HG03521 (cell line): ENCODE data around the gene CPT1C.

ENCODE experiments used
- ATAC-seq: cut with Tn5 transposase; IDR thresholded peaks from one replicate; pipeline ENCODE4 v1.9.1; 2021; ENCODE audit warnings: mild to moderate bottlenecking, moderate library complexity; ENCODE audit not compliant: unreplicated experiment

CPT1C gene

GRCh38 chr19:49680421-49681351, 10.2 kb upstream of the CPT1C start:
- ATAC-seq: no peak

DNA sequence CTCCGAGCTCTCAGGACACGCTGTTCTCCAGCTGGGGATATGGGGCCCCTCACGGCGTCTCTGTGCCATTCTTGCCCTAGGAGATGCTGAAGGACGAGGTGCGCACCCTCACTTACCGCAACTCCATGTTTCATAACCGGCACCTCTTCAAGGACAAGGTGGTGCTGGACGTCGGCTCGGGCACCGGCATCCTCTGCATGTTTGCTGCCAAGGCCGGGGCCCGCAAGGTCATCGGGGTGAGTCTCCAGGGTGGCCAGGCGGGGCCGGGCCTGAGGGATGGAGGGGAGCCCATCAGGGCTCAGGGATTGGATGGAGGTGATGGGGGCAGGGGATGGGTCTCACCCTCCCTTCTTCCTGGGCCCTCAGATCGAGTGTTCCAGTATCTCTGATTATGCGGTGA, 9.1 kb upstream of the CPT1C start:
- no peak for ATAC-seq

GRCh38 chr19:49682274-49682673, 8.6 kb upstream of the CPT1C start:
- no peak for ATAC-seq

- ATAC-seq: no peak
These were observed 7.1 kb upstream of the CPT1C start for GRCh38 chr19:49683814-49684250.

DNA sequence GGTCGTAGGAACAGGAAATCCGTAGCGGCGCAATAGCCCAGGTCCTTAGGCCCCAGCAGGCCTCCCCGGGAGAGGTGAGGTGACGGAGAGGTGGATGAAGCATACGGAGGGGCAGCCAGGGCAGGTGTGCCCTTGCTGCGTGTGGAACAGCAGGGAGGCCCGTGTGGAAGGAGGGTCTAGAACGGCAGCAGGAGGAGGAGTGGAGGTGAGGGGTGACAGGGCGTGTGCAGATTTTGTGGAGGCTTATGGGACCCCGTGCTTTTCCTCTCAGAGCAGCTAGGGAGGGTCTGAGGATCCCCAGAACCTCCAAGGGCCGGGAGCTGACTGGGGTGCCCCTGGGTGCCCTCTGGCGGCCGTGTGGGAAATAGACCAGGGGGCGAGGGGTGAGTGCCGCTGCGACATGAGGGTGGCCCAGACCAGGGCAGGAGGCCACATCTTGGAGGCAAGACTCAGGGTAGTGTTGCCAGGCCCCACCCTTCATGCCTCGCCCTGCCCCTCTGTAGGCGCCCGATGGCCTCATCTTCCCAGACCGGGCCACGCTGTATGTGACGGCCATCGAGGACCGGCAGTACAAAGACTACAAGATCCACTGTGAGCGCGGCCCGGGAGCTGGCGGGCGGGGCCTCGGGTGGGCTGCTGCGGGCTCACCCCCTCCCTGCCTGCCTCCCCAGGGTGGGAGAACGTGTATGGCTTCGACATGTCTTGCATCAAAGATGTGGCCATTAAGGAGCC, 6.5 kb upstream of the CPT1C start:
- ATAC-seq: no peak

GRCh38 chr19:49684983-49685553, 5.8 kb upstream of the CPT1C start:
- no peak for ATAC-seq

GRCh38 chr19:49685845-49686332, 5.0 kb upstream of the CPT1C start:
- ATAC-seq: no peak

DNA sequence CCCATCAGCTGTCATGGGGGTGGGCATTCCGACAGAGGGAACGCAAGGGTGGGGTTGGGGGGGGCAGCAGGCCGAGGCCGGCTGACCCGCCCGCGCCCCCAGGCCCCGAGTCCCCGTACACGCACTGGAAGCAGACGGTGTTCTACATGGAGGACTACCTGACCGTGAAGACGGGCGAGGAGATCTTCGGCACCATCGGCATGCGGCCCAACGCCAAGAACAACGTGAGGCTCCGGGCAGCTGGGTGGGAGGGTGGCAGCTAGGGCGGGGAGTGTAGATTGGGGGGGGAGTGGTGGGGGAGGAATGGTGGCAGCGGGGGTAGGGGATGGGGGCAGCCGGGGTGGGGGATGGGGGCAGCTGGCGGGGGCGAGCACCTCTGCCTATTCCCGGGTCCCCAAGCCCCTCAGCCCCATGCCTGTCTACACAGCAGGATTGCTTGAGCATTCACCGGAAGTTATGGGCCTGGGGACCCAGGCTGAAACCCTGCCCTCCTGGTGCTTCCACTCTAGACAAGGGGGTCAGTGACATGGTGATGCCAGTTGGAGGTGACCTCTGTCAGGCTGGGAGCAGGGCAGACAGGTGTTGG, 4.3 kb upstream of the CPT1C start:
- no peak for ATAC-seq

GRCh38 chr19:49687150-49687549, 3.8 kb upstream of the CPT1C start:
- ATAC-seq: no peak

- no peak for ATAC-seq
These were observed 3.2 kb upstream of the CPT1C start for GRCh38 chr19:49687566-49688316.

GRCh38 chr19:49688531-49689132, 2.3 kb upstream of the CPT1C start:
- no peak for ATAC-seq

DNA sequence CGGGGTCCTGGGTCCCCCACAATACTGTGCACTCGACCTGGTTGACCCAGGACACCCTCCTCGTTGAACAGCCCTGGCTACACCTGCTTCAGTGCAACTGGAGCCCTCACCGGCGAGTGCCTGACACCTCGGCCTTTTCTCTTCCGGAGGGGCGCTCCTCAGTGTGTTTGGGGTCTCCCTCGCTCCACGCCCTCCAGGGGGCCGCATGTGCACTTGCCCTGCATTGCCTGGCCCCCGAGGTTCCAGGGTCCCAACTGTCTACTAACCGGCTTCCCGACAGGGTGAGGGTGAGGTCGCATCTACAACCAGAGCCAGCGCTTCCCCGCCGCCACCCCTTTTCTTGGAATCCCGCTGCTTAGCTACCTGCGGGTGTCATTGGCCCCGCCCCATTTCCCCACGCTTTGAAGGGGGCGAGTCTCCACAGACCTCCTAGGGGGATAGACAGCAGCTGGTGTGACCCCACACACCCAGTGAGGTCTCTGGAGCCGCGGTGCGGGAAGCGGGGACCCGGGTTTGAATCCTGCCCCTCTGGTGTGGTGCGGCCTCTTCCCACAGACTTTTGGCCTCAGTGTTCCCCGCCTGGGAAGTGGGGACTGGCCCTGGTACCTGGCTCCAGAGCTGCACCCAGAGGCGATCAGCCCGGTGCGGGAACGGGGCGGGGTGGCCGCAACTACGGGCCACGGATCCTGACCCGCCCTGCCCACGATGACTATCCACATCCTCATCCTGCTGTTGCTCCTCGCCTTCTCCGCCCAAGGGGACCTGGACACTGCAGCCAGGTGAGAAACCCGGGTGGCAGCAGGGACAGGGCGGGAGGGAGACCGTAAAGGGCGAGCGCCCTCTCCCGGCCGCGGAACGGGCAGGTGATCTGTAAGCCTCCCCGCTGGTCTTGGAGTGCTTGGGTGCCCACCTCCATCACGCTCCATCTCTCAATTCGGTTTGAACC, 1.5 kb upstream of the CPT1C start, which contains the start of gene ADM5:
ADM5 (plus strand) TSS at position 462 of the 946 bp plus-strand sequence; CDS start at position 706, 244 bp downstream.
- no peak for ATAC-seq

GRCh38 chr19:49690079-49690655, 749 bp upstream of the CPT1C start:
- ATAC-seq: no peak

DNA sequence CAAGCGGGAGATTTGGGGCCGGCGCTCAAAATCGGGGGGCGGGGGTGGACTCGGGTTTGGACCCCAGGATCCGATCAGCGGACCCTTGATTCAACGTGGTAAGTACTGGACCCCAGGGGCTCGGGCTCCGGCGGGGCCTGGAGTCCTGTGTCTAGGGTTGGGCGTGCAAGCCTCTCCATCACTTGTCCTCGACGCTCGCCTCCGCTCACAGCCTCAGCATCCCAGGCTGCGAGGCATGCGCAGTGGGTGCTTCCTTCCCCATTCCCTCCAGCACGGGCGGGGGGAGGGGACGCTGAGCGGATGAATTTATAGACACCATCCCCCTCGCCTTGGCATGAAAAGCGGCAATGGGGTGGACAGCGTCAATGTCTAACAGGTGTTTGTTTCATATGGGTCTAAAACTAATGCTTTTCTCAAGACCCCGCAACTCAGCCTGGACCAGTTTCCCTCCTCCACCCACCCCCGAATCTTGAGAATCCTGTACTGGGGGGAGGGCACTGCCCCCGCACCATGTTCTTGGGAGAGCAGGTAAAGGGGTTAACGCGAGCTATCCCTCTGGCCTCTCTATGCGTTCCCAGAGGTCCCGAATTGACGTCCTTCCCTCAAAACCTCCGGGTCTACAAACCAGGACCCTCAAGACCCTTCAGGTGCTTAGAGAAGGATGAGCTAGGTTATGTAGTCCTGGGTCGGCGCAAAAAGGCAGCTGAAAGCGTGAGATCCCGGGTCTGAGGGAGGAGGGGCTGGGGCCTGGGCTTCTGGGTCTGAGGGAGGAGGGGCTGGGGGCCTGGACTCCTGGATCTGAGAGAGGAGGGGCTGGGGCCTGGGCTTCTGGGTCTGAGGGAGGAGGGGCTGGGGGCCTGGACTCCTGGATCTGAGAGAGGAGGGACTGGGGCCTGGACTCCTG, 579 bp downstream of the CPT1C start:
- no peak for ATAC-seq

- ATAC-seq: no peak
These were observed 1.2 kb downstream of the CPT1C start for GRCh38 chr19:49692147-49692506.

DNA sequence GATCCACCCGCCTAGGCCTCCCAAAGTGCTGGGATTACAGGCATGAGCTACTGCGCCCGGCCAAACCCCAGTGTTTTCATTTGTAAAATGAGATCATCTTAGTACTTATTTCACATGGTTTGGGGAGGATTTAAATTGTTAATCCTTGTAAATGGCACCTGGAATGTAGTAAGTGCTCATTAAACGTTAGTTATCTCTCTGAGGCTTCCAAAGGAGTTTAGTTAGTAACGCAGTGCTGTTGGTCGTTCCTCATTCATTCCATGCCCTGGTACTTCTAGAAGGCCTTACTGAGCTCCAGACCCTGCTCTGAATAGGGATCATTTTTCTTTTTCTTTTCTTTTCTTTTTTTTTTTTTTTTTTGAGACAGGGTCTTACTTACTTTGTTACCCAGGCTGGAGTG, 5.2 kb downstream of the CPT1C start:
- no peak for ATAC-seq

DNA sequence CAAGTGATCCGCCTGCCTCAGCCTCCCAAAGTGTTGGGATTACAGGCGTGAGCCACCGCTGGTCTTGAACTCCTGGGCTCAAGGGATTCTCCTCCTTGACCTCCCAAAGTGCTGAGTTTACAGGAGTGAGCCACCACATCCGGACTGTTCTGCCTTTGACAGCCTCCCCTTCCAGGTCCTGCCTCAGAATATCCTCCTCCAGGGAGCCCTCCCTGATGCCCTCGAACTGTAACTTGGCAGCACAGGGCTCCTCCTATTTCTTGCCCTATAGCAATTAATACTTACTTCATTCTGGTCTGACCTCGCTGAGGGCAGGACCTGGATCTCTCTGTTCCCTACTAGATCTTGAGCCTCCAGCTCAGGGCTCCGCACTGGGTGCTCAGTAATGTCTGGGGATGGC, 5.9 kb downstream of the CPT1C start:
- ATAC-seq: no peak
